Measurements from ENCODE around the gene HIBADH.

Gene HIBADH

GRCh38 chr7:27603813-27604212, 58.9 kb downstream of the HIBADH start:
- no peak overlapping the region for H3K27ac ChIP-seq
- TF ChIP-seq CTCF (IDR thresholded peaks at IDR 0.05; ENCODE audit: low read depth, low read length): no peak
- DNase-seq: no peak
- H3K36me3 ChIP-seq: no peaks in the 10 kb centered on the region
- no peaks in the 10 kb centered on the region for H3K9me3 ChIP-seq (ENCODE audit: severe bottlenecking)
- no peaks in the 10 kb centered on the region for H3K27me3 ChIP-seq (ENCODE audit: insufficient read depth, low read depth, severe bottlenecking)
- no peak overlapping the region for H3K4me3 ChIP-seq (ENCODE audit: low read depth, low read length)

- H3K27ac ChIP-seq: no peak overlapping the region
- no peaks in the 10 kb centered on the region for H3K9me3 ChIP-seq (ENCODE audit: severe bottlenecking)
- DNase-seq: no peak
- no peaks in the 10 kb centered on the region for H3K36me3 ChIP-seq
- no peak for TF ChIP-seq CTCF (IDR thresholded peaks at IDR 0.05; ENCODE audit: low read depth, low read length)
- H3K4me3 ChIP-seq (ENCODE audit: low read depth, low read length): no peak overlapping the region
- no peaks in the 10 kb centered on the region for H3K27me3 ChIP-seq (ENCODE audit: insufficient read depth, low read depth, severe bottlenecking)
These were observed 59.9 kb downstream of the HIBADH start for GRCh38 chr7:27602766-27603165.

- no peaks in the 10 kb centered on the region for H3K36me3 ChIP-seq
- no peak overlapping the region for H3K27ac ChIP-seq
- no peak for DNase-seq
- no peaks in the 10 kb centered on the region for H3K9me3 ChIP-seq (ENCODE audit: severe bottlenecking)
- TF ChIP-seq CTCF (IDR thresholded peaks at IDR 0.05; ENCODE audit: low read depth, low read length): no peak
- no peak overlapping the region for H3K4me3 ChIP-seq (ENCODE audit: low read depth, low read length)
- no peaks in the 10 kb centered on the region for H3K27me3 ChIP-seq (ENCODE audit: insufficient read depth, low read depth, severe bottlenecking)
These were observed 61.5 kb downstream of the HIBADH start for GRCh38 chr7:27601217-27601616.

- no peaks in the 10 kb centered on the region for H3K9me3 ChIP-seq (ENCODE audit: severe bottlenecking)
- H3K27ac ChIP-seq: no peak overlapping the region
- no peak overlapping the region for H3K4me3 ChIP-seq (ENCODE audit: low read depth, low read length)
- H3K27me3 ChIP-seq (ENCODE audit: insufficient read depth, low read depth, severe bottlenecking): no peaks in the 10 kb centered on the region
- no peak for TF ChIP-seq CTCF (IDR thresholded peaks at IDR 0.05; ENCODE audit: low read depth, low read length)
- no peak for DNase-seq
- H3K36me3 ChIP-seq: no peaks in the 10 kb centered on the region
These were observed 62.4 kb downstream of the HIBADH start for GRCh38 chr7:27600247-27600646.

- H3K4me3 ChIP-seq (ENCODE audit: low read depth, low read length): no peak overlapping the region
- H3K36me3 ChIP-seq: no peaks in the 10 kb centered on the region
- no peaks in the 10 kb centered on the region for H3K9me3 ChIP-seq (ENCODE audit: severe bottlenecking)
- H3K27ac ChIP-seq: no peak overlapping the region
- no peaks in the 10 kb centered on the region for H3K27me3 ChIP-seq (ENCODE audit: insufficient read depth, low read depth, severe bottlenecking)
- DNase-seq: no peak
- TF ChIP-seq CTCF (IDR thresholded peaks at IDR 0.05; ENCODE audit: low read depth, low read length): no peak
These were observed 67.7 kb downstream of the HIBADH start for GRCh38 chr7:27595009-27595408.

- no peak for DNase-seq
- Histone ChIP-seq H3K9me3 (ENCODE audit: severe bottlenecking) (no peaks in the 10 kb centered on the region), H3K36me3 (no peaks in the 10 kb centered on the region), H3K27me3 (ENCODE audit: insufficient read depth, low read depth, severe bottlenecking) (no peaks in the 10 kb centered on the region), H3K27ac (no peak overlapping the region), H3K4me3 (ENCODE audit: low read depth, low read length) (no peak overlapping the region)
- no peak for TF ChIP-seq CTCF (IDR thresholded peaks at IDR 0.05; ENCODE audit: low read depth, low read length)
These were observed 69.5 kb downstream of the HIBADH start for GRCh38 chr7:27593226-27593625.

Measured in WERI-Rb-1 (cell line).